Measurements from ENCODE around the gene RALGPS1. TPM values are rescaled to one million over a fixed set of nuclear protein-coding genes. Genes with fewer than 3 reads are reported as not detected.

RALGPS1 gene
- total RNA-seq, 1 experiment from 2014 or later: 18.6 TPM

DNA sequence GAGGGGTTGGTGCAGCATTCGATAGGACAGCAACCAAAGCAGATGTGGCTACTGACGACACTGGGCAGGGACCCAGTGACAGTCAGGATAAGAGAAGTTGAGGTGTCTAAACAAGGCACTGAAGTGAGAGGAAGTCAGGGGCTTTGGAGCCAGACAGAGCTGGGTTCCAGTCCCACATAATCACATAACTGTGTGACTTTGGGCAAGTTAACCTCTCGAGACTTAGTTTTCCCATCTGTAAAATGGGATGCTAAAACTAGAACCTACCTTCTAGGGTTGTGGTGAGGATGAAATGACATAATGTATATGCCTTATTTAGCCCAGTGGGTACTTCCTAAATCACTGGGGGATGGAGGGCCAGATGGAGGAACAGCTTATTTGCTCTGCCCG lies 204.7 kb downstream of the RALGPS1 start:
- no peak overlapping the region for H4K91ac ChIP-seq (ENCODE audit: insufficient read length, low read depth, low read length)
- H3K79me1 ChIP-seq (ENCODE audit: insufficient read depth, low read depth, low read length, poor library complexity, severe bottlenecking): no peaks in the 10 kb centered on the region
- no peak overlapping the region for H2AK5ac ChIP-seq (ENCODE audit: insufficient read length, low read length)
- WGBS (ENCODE audit: extremely low coverage, insufficient read length, low lambda C conversion rate): no CpG with 5 or more reads among the region's 4 CpGs
- no peak overlapping the region for H4K5ac ChIP-seq (ENCODE audit: insufficient read length, low read depth, low read length)
- no peak overlapping the region for H2BK15ac ChIP-seq (ENCODE audit: low read depth, low read length)
- Mint-ChIP-seq H3K27me3 (ENCODE audit: low read depth) (peaks cover 8% of the 10 kb centered on the region), H3K9me3 (no peaks in the 10 kb centered on the region), H3K4me3 (no peak overlapping the region), H3K4me1 (peaks cover 40 to 44% of the 10 kb centered on the region in 2 experiments), H3K27ac (no peak overlapping the region), H3K36me3 (ENCODE audit: insufficient read depth in 1 of 3, low read depth in 3 of 3) (peaks cover 0 to 15% (median 0%) of the 10 kb centered on the region in 3 experiments; a peak in 4 of 7 replicates)
- H3K4ac ChIP-seq (ENCODE audit: low read depth, low read length): no peak overlapping the region
- no peaks in the 10 kb centered on the region for H3K79me2 ChIP-seq (ENCODE audit: insufficient read depth, low read length)
- no peak overlapping the region for H2BK12ac ChIP-seq (ENCODE audit: insufficient read length, low read depth, low read length)
- no peaks in the 10 kb centered on the region for H4K20me1 ChIP-seq (ENCODE audit: control insufficient read depth, insufficient read depth, insufficient read length)
- no peak overlapping the region for H2AFZ ChIP-seq (ENCODE audit: low read length)
- no peaks in the 10 kb centered on the region; the same call in 1 of the 2 replicates for H3K4me1 ChIP-seq (ENCODE audit: insufficient read depth, low read length)
- no peak overlapping the region for H2BK120ac ChIP-seq (ENCODE audit: low read depth, low read length, poor library complexity, severe bottlenecking)
- H3K9ac ChIP-seq (ENCODE audit: extremely low read depth, insufficient read length, low read length): no peak overlapping the region
- no peak overlapping the region for H3K56ac ChIP-seq (ENCODE audit: insufficient read length, low read depth, low read length)
- H3K27me3 ChIP-seq (ENCODE audit: insufficient read depth, low read length): no peaks in the 10 kb centered on the region
- TF ChIP-seq, protein P1, sequence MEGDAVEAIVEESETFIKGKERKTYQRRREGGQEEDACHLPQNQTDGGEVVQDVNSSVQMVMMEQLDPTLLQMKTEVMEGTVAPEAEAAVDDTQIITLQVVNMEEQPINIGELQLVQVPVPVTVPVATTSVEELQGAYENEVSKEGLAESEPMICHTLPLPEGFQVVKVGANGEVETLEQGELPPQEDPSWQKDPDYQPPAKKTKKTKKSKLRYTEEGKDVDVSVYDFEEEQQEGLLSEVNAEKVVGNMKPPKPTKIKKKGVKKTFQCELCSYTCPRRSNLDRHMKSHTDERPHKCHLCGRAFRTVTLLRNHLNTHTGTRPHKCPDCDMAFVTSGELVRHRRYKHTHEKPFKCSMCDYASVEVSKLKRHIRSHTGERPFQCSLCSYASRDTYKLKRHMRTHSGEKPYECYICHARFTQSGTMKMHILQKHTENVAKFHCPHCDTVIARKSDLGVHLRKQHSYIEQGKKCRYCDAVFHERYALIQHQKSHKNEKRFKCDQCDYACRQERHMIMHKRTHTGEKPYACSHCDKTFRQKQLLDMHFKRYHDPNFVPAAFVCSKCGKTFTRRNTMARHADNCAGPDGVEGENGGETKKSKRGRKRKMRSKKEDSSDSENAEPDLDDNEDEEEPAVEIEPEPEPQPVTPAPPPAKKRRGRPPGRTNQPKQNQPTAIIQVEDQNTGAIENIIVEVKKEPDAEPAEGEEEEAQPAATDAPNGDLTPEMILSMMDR (conservative IDR thresholded peaks at IDR 0.05): no peak
- no peak overlapping the region for H3K14ac ChIP-seq (ENCODE audit: insufficient read depth, low read length)
- no peak overlapping the region for H3K4me2 ChIP-seq (ENCODE audit: insufficient read depth, insufficient read length, low read length)
- DNase-seq: no peak
- no peak overlapping the region for H4K8ac ChIP-seq (replicated peaks; ENCODE audit: insufficient read length, low read depth, low read length)
- H2BK20ac ChIP-seq (ENCODE audit: low read depth, low read length, poor library complexity, severe bottlenecking): no peak overlapping the region
- H3T11ph ChIP-seq (ENCODE audit: low read length): no peak overlapping the region
- no peaks in the 10 kb centered on the region for H3K9me3 ChIP-seq (ENCODE audit: control insufficient read depth, low read depth, low read length)
- no peak overlapping the region for H3K27ac ChIP-seq (ENCODE audit: insufficient read length, low read depth, low read length)
- peaks cover 10% of the 10 kb centered on the region for H3K23me2 ChIP-seq (ENCODE audit: insufficient read length, low read depth, low read length, poor library complexity, severe bottlenecking)
- no peak overlapping the region for H2BK5ac ChIP-seq (ENCODE audit: insufficient read length, low read length)
- no peak overlapping the region for H3K18ac ChIP-seq (ENCODE audit: insufficient read length, low read depth, low read length)
- H3K23ac ChIP-seq (ENCODE audit: insufficient read length, low read depth, low read length): no peak overlapping the region

All from H9 (cell line).